GM19193 (cell line): ENCODE measurements around the gene NDUFA11.

Source experiments
- POLR2A ChIP-seq: IDR thresholded peaks from 4 replicates; pipeline ENCODE4 v1.6.1; 2011; ENCODE audit not compliant: insufficient read depth, insufficient read length; ENCODE audit errors: extremely low read depth

Gene NDUFA11

DNA sequence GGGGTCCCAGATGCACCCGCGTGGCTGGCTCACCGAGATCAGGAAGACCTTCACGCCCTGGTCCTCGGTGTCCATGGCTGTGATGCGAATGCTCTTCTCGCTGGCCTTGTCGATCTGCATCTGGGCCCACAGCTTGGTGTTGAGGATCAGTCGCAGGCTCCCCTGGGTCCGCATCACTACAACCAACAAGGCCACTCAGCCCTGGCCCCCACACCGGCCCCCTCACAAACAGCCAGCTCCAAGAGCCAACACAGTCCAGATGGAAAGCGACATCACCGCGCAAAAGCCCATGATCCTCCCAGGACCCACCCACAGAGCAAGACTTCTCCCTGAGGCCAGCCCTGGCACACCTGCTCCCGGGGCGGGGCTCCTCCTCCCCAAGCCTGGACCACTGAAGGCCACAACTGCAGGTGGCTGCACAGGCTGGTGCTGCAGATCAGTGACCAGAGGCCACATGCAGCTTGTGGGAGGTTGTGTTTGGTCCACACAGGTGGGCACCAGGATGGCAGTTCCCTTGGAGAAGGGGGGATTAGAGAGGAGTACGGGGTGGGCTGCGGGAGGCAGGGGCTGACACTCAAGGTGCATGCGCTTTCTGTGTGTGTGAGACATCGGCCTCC lies 15.0 kb upstream of the NDUFA11 start:
- no peak for TF ChIP-seq POLR2A

DNA sequence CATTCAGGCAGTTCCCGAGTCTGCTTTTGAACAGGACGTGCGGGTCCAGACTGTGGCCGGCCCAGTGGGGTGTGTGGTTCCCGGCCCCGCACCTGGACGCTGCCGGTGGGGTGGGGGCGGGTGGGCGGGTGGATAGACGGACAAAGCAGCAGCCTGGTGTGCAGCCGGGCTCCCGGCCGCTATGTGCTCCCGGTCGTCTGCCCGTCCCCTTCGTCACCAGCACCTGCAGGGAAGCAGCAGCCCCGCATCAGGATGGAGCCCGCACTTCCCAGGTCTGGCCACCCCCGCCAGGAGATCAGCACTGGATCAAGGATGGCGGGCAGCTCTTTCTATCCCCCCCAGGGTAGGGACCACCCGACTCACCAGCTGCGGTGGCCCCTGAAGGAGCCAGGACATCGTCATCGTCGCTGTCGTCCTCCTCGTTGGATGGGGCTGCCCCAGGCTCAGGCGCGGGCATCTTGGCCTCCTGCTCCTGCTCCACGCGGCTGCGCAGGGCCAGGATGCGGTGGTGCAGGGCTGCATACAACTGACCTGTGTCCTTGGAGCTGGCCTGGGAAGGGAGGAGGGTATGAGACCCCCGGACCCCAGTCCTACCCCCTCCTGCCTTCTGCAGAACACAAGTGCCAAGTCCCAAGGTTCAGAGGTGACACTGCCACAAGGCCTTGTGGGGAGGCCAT lies 14.0 kb upstream of the NDUFA11 start:
- TF ChIP-seq POLR2A: no peak

DNA sequence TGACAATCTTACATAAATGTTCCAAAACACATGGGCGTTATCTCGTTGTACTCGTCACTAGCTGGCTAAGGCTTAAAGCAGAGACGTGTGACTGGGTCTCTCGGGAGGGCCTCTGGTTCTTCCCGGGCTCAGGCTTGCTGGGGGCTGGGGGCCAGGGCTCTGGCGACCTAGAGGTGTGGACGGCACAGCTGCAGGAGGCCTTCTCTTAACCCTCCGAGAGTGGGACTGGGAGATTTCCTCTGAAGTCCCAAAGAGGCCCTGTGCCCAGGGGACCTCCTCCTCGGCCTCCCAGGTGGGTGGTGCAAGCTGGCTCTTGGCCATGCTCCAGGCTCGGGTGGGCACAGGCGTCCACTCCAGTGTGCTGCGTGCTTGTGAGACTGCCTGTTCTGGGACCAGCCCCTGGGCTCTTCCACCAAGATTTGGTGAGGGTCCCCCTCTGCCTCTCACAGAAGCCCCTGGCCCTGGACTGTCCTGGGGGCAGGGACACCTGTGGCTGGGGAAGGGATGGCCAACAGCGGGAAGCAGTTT lies 12.7 kb upstream of the NDUFA11 start:
- TF ChIP-seq POLR2A: no peak

DNA sequence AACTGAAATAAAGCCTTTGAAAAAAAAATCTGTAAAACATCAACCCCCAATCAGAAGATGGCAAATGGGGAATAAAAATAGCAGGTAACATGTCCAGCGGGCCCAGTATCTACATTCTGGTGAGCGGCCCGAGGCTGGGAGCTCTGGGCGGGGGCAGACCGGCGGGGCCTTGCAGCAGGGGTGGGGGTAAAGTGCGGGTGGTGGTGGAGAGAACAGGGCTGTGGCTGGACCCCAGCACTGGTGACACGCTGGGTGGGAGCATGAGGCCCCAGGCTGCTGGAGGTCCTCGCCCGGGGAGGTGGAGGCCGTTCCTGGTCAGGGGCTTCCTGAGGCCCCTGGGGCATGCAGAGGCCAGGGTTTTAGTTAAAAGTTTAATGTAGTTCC lies 12.2 kb upstream of the NDUFA11 start:
- no peak for TF ChIP-seq POLR2A

DNA sequence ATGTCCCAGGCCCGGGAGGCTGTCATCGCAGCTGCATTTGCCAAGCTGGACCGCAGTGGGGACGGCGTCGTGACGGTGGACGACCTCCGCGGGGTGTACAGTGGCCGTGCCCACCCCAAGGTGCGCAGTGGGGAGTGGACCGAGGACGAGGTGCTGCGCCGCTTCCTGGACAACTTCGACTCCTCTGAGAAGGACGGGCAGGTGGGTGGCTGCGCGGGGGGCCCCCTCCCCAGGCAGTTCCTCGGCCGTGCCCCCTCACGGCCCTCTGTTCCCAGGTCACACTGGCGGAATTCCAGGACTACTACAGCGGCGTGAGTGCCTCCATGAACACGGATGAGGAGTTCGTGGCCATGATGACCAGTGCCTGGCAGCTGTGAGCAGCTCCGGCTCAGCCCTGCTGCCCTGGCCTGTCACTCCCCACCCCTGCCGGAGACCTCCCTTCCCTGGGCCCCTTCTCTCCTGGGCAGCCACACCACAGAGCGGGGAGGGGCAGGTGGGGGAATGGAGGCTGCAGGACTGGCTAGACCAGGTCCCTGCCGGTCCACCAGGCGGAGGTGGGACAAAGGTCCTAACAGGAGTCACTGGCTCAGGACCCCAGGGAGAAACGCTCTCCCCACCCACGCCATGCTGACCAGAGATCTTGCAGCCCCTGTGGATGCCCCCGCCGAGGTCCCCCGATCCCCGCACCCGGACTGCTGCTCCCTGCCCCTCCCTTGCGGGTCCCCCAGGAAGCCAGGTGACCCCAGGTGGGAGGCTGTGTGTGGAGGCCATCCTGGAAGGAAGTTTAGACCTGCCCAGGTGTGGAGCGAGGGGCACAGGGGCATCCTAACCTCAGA lies 11.6 kb upstream of the NDUFA11 start:
- no peak for TF ChIP-seq POLR2A

DNA sequence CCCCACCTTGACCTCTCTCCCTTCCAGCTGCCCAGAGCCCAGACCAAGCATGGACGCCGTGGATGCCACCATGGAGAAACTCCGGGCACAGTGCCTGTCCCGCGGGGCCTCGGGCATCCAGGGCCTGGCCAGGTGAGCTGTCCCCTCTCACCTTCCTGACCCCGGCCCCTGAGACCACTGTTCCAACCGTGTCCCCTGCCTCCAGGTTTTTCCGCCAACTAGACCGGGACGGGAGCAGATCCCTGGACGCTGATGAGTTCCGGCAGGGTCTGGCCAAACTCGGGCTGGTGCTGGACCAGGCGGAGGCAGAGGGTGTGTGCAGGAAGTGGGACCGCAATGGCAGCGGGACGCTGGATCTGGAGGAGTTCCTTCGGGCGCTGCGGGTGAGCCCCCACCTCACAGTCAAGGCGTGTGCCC lies 10.8 kb upstream of the NDUFA11 start:
- TF ChIP-seq POLR2A: no peak

DNA sequence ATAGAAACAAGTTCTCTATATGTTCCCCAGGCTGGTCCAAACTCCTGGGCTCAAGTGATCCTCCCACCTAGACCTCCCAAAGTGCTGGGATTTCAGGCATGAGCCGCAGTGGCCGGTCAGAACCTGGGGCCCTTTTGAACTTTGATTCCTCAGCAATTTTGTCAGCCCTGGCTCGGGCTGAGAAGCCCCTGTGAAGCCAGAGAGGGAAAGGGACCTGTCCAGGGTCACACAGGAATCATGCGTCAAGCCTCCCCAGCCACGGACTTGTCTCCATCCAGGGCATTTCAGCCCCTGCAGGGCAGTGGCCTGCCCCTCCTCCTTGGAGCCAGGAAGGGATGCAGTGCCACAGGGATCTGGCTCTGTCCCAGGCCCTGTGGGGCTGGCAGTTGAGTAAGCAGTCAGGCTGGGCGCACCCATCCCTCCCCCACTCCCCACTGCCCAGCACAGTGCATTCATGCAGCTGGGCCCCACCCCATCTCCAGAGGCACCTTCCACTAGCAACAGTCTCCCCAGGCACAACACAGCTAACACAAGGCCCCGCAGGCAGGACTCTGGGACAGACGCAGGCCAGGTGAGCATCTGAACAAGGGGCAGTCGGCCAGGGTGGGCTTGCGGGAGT lies 10.3 kb upstream of the NDUFA11 start, which contains the start of gene CAPS:
TSS of gene CAPS (plus strand) at position 516 of the 619 bp plus-strand sequence. CDS start 153 bp downstream, outside the sequence.
- no peak for TF ChIP-seq POLR2A

DNA sequence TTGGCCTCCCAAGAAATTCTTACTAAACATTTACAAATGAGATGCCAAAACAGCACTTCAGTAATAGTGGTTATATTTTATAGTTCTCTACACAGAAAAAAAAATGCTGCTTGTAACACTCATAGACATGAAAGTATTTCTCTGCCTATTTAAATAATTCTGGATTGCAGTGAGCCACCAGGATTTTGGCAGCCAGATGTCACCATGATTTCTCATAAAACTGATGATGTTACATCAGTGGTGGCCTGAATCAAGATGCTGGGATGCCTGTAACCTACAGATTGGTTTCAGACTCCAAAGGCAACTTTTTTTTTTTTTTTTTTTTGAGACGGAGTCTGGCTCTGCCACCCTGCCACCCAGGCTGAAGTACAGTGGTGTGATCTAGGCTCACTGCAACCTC lies 7.8 kb upstream of the NDUFA11 start:
- no peak for TF ChIP-seq POLR2A

DNA sequence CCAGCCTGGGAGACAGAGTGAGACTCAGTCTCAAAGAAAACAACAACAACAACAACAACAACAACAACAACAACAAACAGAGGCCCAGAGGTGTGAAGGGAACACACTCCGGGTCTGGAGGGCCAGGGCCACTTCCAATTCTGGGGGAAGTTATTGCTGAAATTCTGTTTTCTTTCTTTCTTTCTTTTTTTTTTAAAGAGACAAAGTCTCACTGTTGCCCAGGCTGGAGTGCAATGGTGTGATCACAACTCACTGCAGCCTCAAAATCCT lies 7.0 kb upstream of the NDUFA11 start:
- no peak for TF ChIP-seq POLR2A

DNA sequence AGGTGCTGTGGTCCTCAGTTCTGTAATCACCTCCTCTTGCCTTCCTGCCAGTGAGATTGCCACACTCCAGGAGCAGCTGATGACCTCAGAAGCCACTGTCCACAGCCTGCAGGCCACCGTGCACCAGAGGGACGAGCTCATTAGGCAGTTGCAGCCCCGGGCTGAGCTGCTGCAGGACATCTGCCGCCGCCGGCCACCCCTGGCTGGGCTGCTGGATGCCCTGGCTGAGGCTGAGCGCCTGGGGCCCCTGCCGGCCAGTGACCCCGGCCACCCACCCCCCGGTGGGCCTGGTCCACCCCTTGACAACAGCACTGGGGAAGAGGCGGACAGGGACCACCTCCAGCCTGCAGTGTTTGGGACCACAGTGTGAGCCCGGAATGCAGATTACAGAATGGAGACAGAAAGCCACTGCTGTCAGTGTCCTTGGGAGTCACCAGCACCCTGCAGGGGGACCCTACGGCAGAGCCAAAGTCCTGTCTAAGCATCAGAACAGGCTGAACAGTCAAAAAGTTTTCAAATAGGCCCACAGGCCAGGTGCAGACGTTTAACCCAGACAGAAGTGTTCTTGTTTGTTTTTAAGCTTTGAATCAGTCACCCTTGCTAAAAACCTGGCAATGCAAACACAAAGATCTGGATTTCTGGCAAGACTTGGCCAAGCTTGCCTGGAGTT lies 5.3 kb upstream of the NDUFA11 start:
- no peak for TF ChIP-seq POLR2A

DNA sequence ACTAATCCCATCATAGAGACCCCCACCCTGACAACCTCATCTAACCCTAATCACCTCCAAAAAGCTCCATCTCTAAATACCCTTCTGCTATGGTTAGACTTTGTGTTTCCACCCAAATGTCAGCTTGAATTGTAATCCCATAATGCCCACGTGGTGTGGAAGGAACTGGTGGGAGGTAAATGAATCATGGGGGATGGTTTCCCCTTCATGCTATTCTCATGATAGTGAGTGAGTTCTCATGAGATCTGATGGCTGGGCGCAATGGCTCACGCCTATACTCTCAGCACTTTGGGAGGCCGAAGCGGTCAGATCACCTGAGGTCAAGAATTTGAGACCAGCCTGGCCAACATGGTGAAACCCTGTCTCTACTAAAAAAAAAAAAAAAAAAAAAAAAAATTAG lies 3.7 kb upstream of the NDUFA11 start:
- TF ChIP-seq POLR2A: no peak

DNA sequence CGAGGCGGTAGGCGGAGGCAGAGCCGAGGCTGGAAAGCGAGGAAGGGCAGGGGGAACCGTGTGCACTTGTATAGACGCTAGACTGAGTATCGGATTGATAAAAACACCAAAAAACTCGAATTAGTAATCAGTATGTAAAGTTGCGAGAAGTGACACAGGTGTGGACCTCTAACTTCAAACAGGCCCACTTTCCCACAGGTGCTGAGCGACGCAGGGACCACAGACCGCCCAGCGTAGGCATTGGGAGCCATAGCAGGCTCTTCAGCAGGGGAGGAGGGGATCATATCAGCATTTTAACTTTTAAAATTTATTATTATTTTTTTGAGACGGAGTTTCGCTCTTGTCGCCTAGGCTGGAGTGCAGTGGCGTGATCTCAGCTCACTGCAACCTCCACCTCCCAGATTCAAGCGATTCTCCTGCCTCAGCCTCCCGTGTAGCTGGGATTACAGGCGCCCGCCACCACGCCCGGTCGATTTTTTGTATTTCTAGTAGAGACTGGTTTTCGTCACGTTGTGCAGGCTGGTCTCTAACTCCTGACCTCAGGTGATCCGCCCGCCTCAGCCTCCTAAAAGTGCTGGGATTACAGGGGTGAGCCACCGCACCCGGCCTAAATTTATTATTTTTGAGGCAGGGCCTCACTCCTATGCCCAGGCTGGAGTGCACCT lies 1.7 kb upstream of the NDUFA11 start:
- TF ChIP-seq POLR2A: no peak

DNA sequence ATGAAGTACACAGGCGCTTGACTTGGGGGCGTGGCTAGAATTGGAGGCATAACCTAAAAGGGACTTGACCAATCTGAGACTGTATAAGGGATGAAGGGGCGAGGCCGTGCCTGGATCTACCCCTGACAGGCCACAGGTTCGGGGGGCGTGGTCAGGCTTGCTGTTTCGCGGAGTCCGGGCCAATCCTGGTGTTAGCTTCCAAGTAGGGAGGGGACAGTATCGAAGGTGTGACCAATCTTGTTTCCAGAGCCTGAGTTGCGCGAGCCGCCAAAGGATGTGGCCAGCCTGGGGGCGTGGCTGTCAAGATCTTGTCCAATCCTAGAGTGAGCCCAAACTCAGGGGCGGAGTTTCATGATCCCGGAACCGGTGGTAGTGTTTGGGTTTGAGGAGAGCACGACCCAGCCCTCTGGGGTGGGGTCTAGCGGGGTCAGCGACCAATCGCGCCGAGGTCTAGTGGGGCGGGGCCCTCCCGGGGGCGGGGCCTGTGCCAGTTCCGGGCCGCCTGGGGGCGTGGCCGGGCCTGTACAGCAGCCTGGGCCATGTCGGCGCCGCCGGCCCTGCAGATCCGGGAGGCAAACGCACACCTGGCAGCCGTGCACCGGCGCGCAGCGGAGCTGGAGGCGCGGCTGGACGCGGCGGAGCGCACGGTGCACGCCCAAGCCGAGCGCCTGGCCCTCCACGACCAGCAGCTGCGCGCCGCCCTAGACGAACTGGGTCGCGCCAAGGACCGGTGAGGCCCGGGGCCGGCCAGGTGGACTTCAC lies 943 bp upstream of the NDUFA11 start, which contains the start of gene VMAC:
TSS of gene VMAC (plus strand) at position 521 of the 762 bp plus-strand sequence. CDS start at position 540, 19 bp downstream.
- peak; percentile 65 for TF ChIP-seq POLR2A

DNA sequence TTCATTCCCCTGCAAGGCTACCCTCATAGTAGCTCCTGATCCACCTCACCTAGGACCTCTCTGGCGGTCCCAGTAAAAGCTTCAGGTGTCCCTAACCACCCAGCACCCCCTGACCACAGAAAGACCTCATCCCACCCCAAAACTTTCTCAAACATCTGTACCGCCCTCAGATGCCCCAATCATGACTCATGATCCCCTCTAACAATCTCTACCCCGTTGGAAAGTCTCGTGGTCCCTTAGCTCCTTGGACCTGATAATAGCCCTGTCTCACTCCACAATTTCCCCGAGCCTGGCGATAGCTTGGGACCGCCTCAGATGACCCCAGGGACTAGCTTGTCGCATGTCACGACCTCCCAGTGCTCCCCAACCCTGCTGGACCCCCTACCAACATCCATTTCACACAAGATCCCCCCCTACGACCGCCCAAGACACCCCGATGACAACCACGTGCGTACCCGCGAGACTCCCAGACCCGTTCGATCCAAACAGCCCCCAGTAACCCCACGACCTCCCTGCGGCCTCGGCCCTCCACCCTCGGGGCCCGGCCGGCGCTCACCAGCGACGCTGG lies 450 bp downstream of the NDUFA11 start:
- TF ChIP-seq POLR2A: no peak

DNA sequence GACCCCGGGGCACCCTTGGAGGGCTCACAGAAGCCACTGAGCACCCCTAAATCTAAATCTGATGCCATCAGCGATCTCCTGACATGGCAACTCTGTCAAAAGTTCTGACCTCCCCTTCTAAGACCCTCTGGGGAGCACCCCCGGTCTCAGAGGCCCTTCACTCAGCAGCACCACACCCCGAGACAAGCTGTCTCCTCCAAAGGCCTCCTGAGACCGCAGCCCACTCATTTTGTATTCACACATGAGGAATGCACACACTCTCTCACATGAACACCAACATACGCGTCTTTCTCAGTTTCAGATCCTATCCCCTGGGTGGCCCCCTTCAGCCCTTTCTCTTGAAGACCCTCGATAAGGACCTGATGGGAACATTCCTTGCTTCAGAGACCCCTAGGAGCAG lies 2.6 kb downstream of the NDUFA11 start:
- TF ChIP-seq POLR2A: no peak
